BJ (cell line): ENCODE data around the gene SNRK. TPM values are rescaled to one million over a fixed set of nuclear protein-coding genes. Genes with fewer than 3 reads are reported as not detected.

Experiments
- CTCF ChIA-PET: fragments of 350-600 bp; formaldehyde crosslinking; extraction: SDS; loops from one replicate; lab custom pipeline; 2021; ENCODE audit warnings: antibody characterized with exemption, inconsistent platforms; lab: Yijun Ruan, JAX
- POLR2A ChIA-PET: fragments of 300-600 bp; sonication (Branson Sonifier 250); formaldehyde crosslinking; extraction: SDS; loops from one replicate; lab custom pipeline; 2021; ENCODE audit warnings: antibody characterized with exemption; lab: Charles Lee
- DNase-seq: peaks from one replicate; pipeline ENCODE4 v3.0.0-alpha.2; 2011; ENCODE audit warnings: low read depth
- H3K27me3 ChIP-seq: 2 replicates; pipeline ENCODE4 v1.6.0; 2011; ENCODE audit warnings: low read length; ENCODE audit not compliant: control insufficient read depth, insufficient read depth
- H3K36me3 ChIP-seq: 2 replicates; pipeline ENCODE4 v1.5.1; 2011; ENCODE audit warnings: low read length; ENCODE audit not compliant: control insufficient read depth, insufficient read depth
- H3K4me3 ChIP-seq: 2 replicates; pipeline ENCODE4 v1.5.1; 2011; ENCODE audit warnings: low read depth, mild to moderate bottlenecking, control low read depth, low read length
- polyA plus RNA-seq: library from polyadenylated mRNA; depleted of rRNA; stranded (reverse); fragments of >200 nt; gene quantifications from 2 replicates; pipeline ENCODE4 v1.2.3, GENCODE V29; 2011
- TF ChIP-seq, protein P1 (sequence below): IDR thresholded peaks from 2 replicates; pipeline ENCODE4 v1.5.1; 2011; ENCODE audit warnings: low read depth, mild to moderate bottlenecking, control low read depth, inconsistent platforms, low read length, moderate library complexity; ENCODE audit not compliant: insufficient read depth

The SNRK gene
- polyA plus RNA-seq, 1 experiment = 11.5 TPM

- DNase-seq = no peak
- peaks cover 3% of the 10 kb centered on the region; the same call in 1 of the 2 replicates for H3K27me3 ChIP-seq
- H3K4me3 ChIP-seq = no peak overlapping the region
- ChIA-PET POLR2A (no interaction called here), CTCF (interaction anchor here (1.0 to 2.2 kb wide), 2 partner anchors 10 to 20 kb away, joined by 3 to 7 read pairs; no protein-coding TSS in a partner anchor)
- no peaks in the 10 kb centered on the region for H3K36me3 ChIP-seq
- TF ChIP-seq, protein P1, sequence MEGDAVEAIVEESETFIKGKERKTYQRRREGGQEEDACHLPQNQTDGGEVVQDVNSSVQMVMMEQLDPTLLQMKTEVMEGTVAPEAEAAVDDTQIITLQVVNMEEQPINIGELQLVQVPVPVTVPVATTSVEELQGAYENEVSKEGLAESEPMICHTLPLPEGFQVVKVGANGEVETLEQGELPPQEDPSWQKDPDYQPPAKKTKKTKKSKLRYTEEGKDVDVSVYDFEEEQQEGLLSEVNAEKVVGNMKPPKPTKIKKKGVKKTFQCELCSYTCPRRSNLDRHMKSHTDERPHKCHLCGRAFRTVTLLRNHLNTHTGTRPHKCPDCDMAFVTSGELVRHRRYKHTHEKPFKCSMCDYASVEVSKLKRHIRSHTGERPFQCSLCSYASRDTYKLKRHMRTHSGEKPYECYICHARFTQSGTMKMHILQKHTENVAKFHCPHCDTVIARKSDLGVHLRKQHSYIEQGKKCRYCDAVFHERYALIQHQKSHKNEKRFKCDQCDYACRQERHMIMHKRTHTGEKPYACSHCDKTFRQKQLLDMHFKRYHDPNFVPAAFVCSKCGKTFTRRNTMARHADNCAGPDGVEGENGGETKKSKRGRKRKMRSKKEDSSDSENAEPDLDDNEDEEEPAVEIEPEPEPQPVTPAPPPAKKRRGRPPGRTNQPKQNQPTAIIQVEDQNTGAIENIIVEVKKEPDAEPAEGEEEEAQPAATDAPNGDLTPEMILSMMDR = no peak
Measured at GRCh38 chr3:43266995-43267394, 19.3 kb upstream of the SNRK start.

DNA sequence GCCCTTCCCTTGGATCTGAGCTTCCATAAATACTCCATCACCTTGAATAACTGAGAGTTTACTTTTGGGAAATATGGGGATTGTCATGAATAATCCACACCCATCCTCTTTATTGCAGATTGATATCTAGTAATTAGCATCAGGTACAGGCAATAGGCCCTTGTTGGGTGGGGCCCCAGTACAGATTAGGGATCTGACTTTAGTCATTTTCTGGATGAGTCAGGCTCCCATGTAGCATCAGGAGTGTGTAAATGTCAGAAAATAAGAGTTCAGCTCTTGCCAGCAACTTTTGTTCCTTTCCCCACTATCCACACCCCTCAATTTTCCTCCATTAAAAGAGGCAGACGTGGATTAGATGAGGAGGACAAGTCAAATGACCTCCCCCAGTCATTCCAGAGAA lies 17.7 kb upstream of the SNRK start:
- no peaks in the 10 kb centered on the region for H3K36me3 ChIP-seq
- CTCF ChIA-PET = interaction anchor here (0.6 to 1.0 kb wide), 3 partner anchors 14 to 307 kb away, joined by 3 read pairs; no protein-coding TSS in a partner anchor
- TF ChIP-seq, protein P1 = no peak
- peaks cover 1% of the 10 kb centered on the region for H3K27me3 ChIP-seq
- no peak overlapping the region for H3K4me3 ChIP-seq
- POLR2A ChIA-PET = no interaction called here
- DNase-seq = no peak

DNA sequence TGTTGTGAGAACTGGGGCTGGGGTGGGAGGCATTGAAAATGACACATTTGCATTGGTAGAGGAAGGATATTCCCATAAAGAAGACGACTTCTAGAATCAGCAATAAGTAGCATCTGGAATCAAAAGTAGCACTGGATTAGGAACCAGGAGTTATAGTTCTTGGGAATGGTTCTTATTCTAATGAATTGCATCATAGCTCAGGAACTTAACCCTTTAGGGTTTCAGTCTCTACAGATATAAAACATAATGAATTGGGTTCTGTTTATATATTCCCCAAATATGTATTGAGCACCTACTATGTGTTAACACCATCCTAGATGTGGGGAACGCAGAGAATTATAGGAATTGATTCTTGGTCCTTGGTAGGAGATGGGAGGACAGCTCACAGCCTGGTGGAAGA lies 16.3 kb upstream of the SNRK start:
- ChIA-PET POLR2A (interaction anchor here (0.7 kb wide), 1 partner anchor 253 kb away, joined by 3 read pairs; no protein-coding TSS in a partner anchor), CTCF (no interaction called here)
- no peak for DNase-seq
- no peaks in the 10 kb centered on the region; the same call in 1 of the 2 replicates for H3K27me3 ChIP-seq
- no peak overlapping the region for H3K4me3 ChIP-seq
- H3K36me3 ChIP-seq = no peaks in the 10 kb centered on the region
- TF ChIP-seq, protein P1 = no peak

GRCh38 chr3:43273416-43273815 lies 12.9 kb upstream of the SNRK start:
- DNase-seq = no peak
- TF ChIP-seq, protein P1 = no peak
- POLR2A ChIA-PET = no interaction called here
- Histone ChIP-seq H3K27me3 (peaks cover 2% of the 10 kb centered on the region; the same call in 1 of the 2 replicates), H3K4me3 (no peak overlapping the region), H3K36me3 (no peaks in the 10 kb centered on the region)
- CTCF ChIA-PET = interaction anchor here (1.6 kb wide), 1 partner anchor 111 kb away, joined by 5 read pairs; no protein-coding TSS in a partner anchor

GRCh38 chr3:43279082-43279481 lies 7.3 kb upstream of the SNRK start:
- Histone ChIP-seq H3K36me3 (no peaks in the 10 kb centered on the region), H3K4me3 (no peak overlapping the region), H3K27me3 (peaks cover 11% of the 10 kb centered on the region)
- ChIA-PET POLR2A (no interaction called here), CTCF (interaction anchor here (1.1 kb wide), 1 partner anchor 16 kb away, joined by 4 read pairs; no protein-coding TSS in a partner anchor)
- DNase-seq = no peak
- TF ChIP-seq, protein P1 = no peak
